Adrenal gland (tissue), 5 donors: ENCODE measurements around the gene SEL1L2.

ENCODE experiments used
- CTCF ChIP-seq, 6 experiments: fragments of 450-650 bp in 4 of 6; fragments of 200-600 bp in 2 of 6; sonication (generic) in 1 of 6; IDR thresholded peaks; 1 replicate in 5 of 6; 2 replicates in 1 of 6; pipeline versions ENCODE4 v1.5.1 to v1.8.0; 2016 to 2021; ENCODE audit warnings: antibody characterized with exemption in 6 of 6, mild to moderate bottlenecking in 2 of 6, moderate library complexity in 1 of 6
- POLR2A ChIP-seq, 2 donors: fragments of 450-650 bp; IDR thresholded peaks; one replicate each; pipeline ENCODE4 v1.6.1; 2017; ENCODE audit warnings: antibody characterized with exemption in 2 of 2, mild to moderate bottlenecking in 2 of 2, moderate library complexity in 1 of 2
- donor health status: DM: no; HTN: no; CAD: no.

GRCh38 chr20:13809373-13809772 lies 181.0 kb downstream of the SEL1L2 start:
- TF ChIP-seq POLR2A (IDR thresholded peaks at IDR 0.05) = no peak
- no peak for TF ChIP-seq CTCF (IDR thresholded peaks at IDR 0.05)
